Mammary epithelial cell (primary cell): ENCODE data around the gene EIF4H.

Experiments used
- CTCF ChIP-seq, 2 donors: IDR thresholded peaks in 1 of 2; conservative IDR thresholded peaks in 1 of 2; 2 replicates each; pipeline ENCODE4 v1.5.1; 2011 to 2012; ENCODE audit warnings: inconsistent platforms in 2 of 2, low read length in 2 of 2, mild to moderate bottlenecking in 2 of 2, control low read depth in 1 of 2, low read depth in 1 of 2; ENCODE audit not compliant: insufficient read depth in 1 of 2; ENCODE audit errors: extremely low read depth in 1 of 2
- EZH2 ChIP-seq: IDR thresholded peaks from 2 replicates; pipeline ENCODE4 v1.6.1; 2012; ENCODE audit warnings: low read length, inconsistent platforms, borderline replicate concordance

GRCh38 chr7:74228951-74229900 lies 55.1 kb downstream of the EIF4H start:
- TF ChIP-seq CTCF (conservative IDR thresholded peaks at IDR 0.05 in 1 of 2, IDR thresholded peaks at IDR 0.05 in 1 of 2; ENCODE audit: extremely low read depth in 1 of 2, insufficient read depth in 1 of 2, low read depth in 1 of 2, low read length in 2 of 2) (no peak), EZH2 (no peak)
